Measurements from ENCODE around the gene IFI30. TPM values are rescaled to one million over a fixed set of nuclear protein-coding genes. Genes with fewer than 3 reads are reported as not detected.

Gene IFI30
- total RNA-seq, 1 experiment from 2014 or later = 23.6 TPM

DNA sequence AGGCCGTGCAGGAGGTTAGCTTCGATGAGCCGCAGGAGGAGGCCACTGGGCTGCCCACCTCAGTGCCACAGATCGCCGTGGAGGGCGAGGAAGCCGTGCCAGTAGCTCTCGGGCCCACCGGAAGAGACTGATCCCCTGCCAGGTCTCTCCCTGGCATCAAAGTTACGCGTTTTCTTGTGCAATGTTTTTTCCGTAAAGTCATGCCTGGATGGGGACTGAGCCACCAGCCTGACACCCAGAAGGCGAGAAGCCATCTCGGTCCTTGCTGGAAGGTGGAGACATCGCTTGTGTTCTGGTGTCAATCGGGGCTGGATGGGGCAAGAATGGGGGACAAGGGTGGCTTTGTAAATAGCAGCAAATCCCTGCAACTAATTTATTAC is 24.0 kb upstream of the IFI30 start:
- Histone ChIP-seq H4K8ac (replicated peaks; ENCODE audit: insufficient read length, low read depth, low read length) (no peak overlapping the region), H3K14ac (ENCODE audit: insufficient read depth, low read length) (no peak overlapping the region), H4K91ac (ENCODE audit: insufficient read length, low read depth, low read length) (no peak overlapping the region), H3K4me2 (ENCODE audit: insufficient read depth, insufficient read length, low read length) (no peak overlapping the region), H3K9me3 (ENCODE audit: control insufficient read depth, low read depth, low read length) (no peaks in the 10 kb centered on the region), H2BK20ac (ENCODE audit: low read depth, low read length, poor library complexity, severe bottlenecking) (no peak overlapping the region), H2BK5ac (ENCODE audit: insufficient read length, low read length) (no peak overlapping the region), H3K23ac (ENCODE audit: insufficient read length, low read depth, low read length) (no peak overlapping the region), H3K4me1 (ENCODE audit: insufficient read depth, low read length) (no peaks in the 10 kb centered on the region), H2BK15ac (ENCODE audit: low read depth, low read length) (no peak overlapping the region), H3K23me2 (ENCODE audit: insufficient read length, low read depth, low read length, poor library complexity, severe bottlenecking) (peaks cover 8% of the 10 kb centered on the region), H2AK5ac (ENCODE audit: insufficient read length, low read length) (no peak overlapping the region), H3T11ph (ENCODE audit: low read length) (no peak overlapping the region), H3K79me1 (ENCODE audit: insufficient read depth, low read depth, low read length, poor library complexity, severe bottlenecking) (no peaks in the 10 kb centered on the region), H3K27ac (ENCODE audit: insufficient read length, low read depth, low read length) (no peak overlapping the region), H3K18ac (ENCODE audit: insufficient read length, low read depth, low read length) (no peak overlapping the region), H2BK120ac (ENCODE audit: low read depth, low read length, poor library complexity, severe bottlenecking) (no peak overlapping the region), H3K79me2 (ENCODE audit: insufficient read depth, low read length) (no peaks in the 10 kb centered on the region), H2BK12ac (ENCODE audit: insufficient read length, low read depth, low read length) (no peak overlapping the region), H3K56ac (ENCODE audit: insufficient read length, low read depth, low read length) (no peak overlapping the region), H3K9ac (ENCODE audit: extremely low read depth, insufficient read length, low read length) (no peak overlapping the region), H2AFZ (ENCODE audit: low read length) (no peak overlapping the region), H3K4ac (ENCODE audit: low read depth, low read length) (no peak overlapping the region), H3K27me3 (ENCODE audit: insufficient read depth, low read length) (no peaks in the 10 kb centered on the region), H4K20me1 (ENCODE audit: control insufficient read depth, insufficient read depth, insufficient read length) (no peaks in the 10 kb centered on the region), H4K5ac (ENCODE audit: insufficient read length, low read depth, low read length) (no peak overlapping the region)
- Mint-ChIP-seq H3K4me1 (peaks cover 10 to 21% of the 10 kb centered on the region in 2 experiments), H3K27ac (no peak overlapping the region), H3K4me3 (no peak overlapping the region), H3K9me3 (no peaks in the 10 kb centered on the region), H3K27me3 (ENCODE audit: low read depth) (no peaks in the 10 kb centered on the region; the same call in 1 of the 2 replicates), H3K36me3 (ENCODE audit: insufficient read depth in 1 of 3, low read depth in 3 of 3) (peaks cover 19 to 26% (median 24%) of the 10 kb centered on the region in 3 experiments; a peak in 6 of 7 replicates)
- TF ChIP-seq, protein P1, sequence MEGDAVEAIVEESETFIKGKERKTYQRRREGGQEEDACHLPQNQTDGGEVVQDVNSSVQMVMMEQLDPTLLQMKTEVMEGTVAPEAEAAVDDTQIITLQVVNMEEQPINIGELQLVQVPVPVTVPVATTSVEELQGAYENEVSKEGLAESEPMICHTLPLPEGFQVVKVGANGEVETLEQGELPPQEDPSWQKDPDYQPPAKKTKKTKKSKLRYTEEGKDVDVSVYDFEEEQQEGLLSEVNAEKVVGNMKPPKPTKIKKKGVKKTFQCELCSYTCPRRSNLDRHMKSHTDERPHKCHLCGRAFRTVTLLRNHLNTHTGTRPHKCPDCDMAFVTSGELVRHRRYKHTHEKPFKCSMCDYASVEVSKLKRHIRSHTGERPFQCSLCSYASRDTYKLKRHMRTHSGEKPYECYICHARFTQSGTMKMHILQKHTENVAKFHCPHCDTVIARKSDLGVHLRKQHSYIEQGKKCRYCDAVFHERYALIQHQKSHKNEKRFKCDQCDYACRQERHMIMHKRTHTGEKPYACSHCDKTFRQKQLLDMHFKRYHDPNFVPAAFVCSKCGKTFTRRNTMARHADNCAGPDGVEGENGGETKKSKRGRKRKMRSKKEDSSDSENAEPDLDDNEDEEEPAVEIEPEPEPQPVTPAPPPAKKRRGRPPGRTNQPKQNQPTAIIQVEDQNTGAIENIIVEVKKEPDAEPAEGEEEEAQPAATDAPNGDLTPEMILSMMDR (conservative IDR thresholded peaks at IDR 0.05) = no peak
- no CpG with 5 or more reads among the region's 16 CpGs for WGBS (ENCODE audit: extremely low coverage, insufficient read length, low lambda C conversion rate)
- no peak for DNase-seq
